Upper lobe of right lung (tissue), 1 donor: ENCODE results near the gene ACAT2. TPM values are rescaled to one million over a fixed set of nuclear protein-coding genes. Genes with fewer than 3 reads are reported as not detected.
A peak's percentile ranks its signal among the peaks of the same experiment; 100 is the strongest.
"Not testable (repeated sequence)": the region's sequence is repeated elsewhere in the genome, so short reads cannot be mapped to it uniquely, and the experiment has no call there.

ENCODE experiments used
- ATAC-seq: fragments of 200-7000 bp; cut with Tn5 transposase; one replicate; pipeline ENCODE4 v1.9.1; 2020; ENCODE audit warnings: mild to moderate bottlenecking, moderate library complexity
- DNase-seq: peaks from one replicate; pipeline ENCODE4 v3.0.0-alpha.2; 2020
- H3K27ac ChIP-seq: fragments of 200-600 bp; one replicate; pipeline ENCODE4 v1.8.0; 2022
- H3K27me3 ChIP-seq: fragments of 200-600 bp; one replicate; pipeline ENCODE4 v1.8.0; 2022; ENCODE audit warnings: mild to moderate bottlenecking
- H3K36me3 ChIP-seq: fragments of 200-600 bp; one replicate; pipeline ENCODE4 v1.8.0; 2022
- H3K4me1 ChIP-seq: fragments of 200-600 bp; one replicate; pipeline ENCODE4 v1.8.0; 2022
- H3K4me3 ChIP-seq: fragments of 200-600 bp; one replicate; pipeline ENCODE4 v1.8.0; 2022; ENCODE audit warnings: mild to moderate bottlenecking
- H3K9me3 ChIP-seq: fragments of 200-600 bp; one replicate; pipeline ENCODE4 v1.8.0; 2022
- intact Hi-C: fragments of 100-400 bp; cut with DNase I; formaldehyde crosslinking; loops from one replicate; pipeline ENCODE4 v1.11.0; 2022
- total RNA-seq: library from RNA; stranded (reverse); fragmentation: NEBNext Ultra II Directional; extraction: Animal tissue kit (Norgen Biotek cat#: 25700); gene quantifications from one replicate; pipeline ENCODE4 v1.2.1, GENCODE V29; 2021
- TF ChIP-seq, protein P1 (sequence below): fragments of 200-600 bp; IDR thresholded peaks from one replicate; pipeline ENCODE4 v1.8.0; 2022; ENCODE audit warnings: antibody characterized with exemption
- donor health status: DM: no; HTN: yes; CAD: no; lungs with severe emphysema.

The ACAT2 gene
- total RNA-seq, 1 donor from 2014 or later = 52.6 TPM

DNA sequence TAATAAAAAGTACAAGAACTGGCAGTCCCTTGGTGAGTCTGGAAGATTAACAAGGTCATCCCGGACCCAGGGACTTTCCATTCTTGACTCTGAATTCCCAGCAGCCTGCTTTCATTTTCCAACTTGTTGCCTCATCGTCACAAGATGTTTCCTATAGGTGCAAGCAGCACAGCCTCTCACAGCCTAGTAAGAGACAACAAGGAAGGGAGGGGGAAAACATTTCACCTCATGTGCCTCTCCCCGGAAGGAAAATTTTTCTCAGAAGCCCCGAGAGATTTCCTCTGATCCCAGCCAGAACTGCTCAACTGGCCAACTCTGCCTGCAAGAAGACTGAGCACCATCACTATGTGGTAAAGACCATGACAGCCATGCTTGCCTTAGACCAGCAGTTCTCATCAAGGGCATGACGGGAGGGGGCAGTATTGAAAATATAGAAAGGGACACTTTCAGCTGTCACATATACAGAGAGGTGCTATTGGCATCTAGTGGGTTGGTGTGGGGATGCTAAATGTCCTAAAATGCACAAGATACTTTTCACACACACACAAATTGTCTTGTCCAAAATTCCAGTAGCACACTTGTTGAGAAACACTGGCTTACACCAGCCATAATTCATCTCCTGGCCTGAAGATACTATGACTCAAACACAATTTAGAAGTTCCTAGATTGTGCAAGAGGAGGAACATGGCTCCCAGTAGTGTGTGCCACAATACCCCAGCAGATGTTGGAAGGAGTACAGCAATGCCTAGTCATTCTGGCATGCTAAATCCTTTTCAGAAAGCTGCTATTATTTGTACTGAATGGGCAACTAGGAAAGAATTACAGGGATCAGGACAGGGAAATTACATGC lies 45.4 kb upstream of the ACAT2 start:
- peak; percentile 87 for ATAC-seq
- Histone ChIP-seq H3K9me3 (no peaks in the 10 kb centered on the region), H3K36me3 (no peaks in the 10 kb centered on the region), H3K27me3 (no peaks in the 10 kb centered on the region), H3K4me1 (peaks cover 26% of the 10 kb centered on the region), H3K27ac (peak overlapping the region; percentile 71), H3K4me3 (no peak overlapping the region)
- no peak for DNase-seq
- TF ChIP-seq, protein P1, sequence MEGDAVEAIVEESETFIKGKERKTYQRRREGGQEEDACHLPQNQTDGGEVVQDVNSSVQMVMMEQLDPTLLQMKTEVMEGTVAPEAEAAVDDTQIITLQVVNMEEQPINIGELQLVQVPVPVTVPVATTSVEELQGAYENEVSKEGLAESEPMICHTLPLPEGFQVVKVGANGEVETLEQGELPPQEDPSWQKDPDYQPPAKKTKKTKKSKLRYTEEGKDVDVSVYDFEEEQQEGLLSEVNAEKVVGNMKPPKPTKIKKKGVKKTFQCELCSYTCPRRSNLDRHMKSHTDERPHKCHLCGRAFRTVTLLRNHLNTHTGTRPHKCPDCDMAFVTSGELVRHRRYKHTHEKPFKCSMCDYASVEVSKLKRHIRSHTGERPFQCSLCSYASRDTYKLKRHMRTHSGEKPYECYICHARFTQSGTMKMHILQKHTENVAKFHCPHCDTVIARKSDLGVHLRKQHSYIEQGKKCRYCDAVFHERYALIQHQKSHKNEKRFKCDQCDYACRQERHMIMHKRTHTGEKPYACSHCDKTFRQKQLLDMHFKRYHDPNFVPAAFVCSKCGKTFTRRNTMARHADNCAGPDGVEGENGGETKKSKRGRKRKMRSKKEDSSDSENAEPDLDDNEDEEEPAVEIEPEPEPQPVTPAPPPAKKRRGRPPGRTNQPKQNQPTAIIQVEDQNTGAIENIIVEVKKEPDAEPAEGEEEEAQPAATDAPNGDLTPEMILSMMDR = no peak
- intact Hi-C loops = no loop called here

DNA sequence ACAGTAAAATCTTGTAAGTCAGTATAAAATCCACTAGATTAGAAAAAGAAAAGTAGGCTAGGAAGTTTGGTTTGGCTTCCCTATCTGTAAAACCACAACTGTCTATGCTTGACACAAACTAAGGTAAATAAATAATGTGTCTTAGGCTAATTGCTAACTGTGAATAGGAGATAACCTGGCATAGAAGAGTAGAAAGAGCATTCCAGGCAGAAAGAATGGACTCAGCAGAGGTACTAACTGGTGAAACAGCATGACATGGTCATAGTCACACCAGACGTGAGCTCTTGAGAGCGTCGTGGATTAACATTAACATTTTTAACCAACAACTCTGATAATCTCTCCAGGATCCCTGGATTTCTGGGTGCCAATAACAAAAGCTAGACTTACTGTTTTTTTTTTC lies 43.2 kb upstream of the ACAT2 start:
- Histone ChIP-seq H3K36me3 (no peaks in the 10 kb centered on the region), H3K4me1 (peaks cover 26% of the 10 kb centered on the region), H3K27ac (no peak overlapping the region), H3K9me3 (no peaks in the 10 kb centered on the region), H3K27me3 (no peaks in the 10 kb centered on the region), H3K4me3 (no peak overlapping the region)
- intact Hi-C loops = no loop called here
- TF ChIP-seq, protein P1 = no peak
- ATAC-seq (no peak), DNase-seq (no peak)

DNA sequence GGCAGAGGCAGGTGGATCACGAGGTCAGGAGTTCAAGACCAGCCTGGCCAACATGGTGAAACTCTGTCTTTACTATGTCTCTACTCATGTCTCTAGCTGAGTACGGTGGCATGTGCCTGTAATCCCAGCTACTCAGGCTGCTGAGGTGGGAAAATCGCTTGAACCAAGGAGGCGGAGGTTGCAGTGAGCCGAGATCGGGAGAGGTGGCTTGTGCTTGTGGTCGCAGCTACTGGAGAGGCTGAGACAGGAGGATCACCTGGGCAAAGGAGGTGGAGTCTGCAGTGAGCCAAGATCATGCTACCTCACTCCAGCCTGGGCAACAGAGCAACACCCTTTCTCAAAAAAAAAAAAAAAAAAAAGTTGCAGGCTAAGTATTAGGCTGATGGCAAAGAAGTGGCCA lies 42.6 kb upstream of the ACAT2 start:
- H3K9me3 ChIP-seq = no peaks in the 10 kb centered on the region
- no peaks in the 10 kb centered on the region for H3K36me3 ChIP-seq
- DNase-seq = no peak
- ATAC-seq = no peak
- H3K4me1 ChIP-seq = peaks cover 26% of the 10 kb centered on the region
- intact Hi-C loops = no loop called here
- H3K27me3 ChIP-seq = no peaks in the 10 kb centered on the region
- no peak overlapping the region for H3K4me3 ChIP-seq
- TF ChIP-seq, protein P1 = no peak
- H3K27ac ChIP-seq = no peak overlapping the region

DNA sequence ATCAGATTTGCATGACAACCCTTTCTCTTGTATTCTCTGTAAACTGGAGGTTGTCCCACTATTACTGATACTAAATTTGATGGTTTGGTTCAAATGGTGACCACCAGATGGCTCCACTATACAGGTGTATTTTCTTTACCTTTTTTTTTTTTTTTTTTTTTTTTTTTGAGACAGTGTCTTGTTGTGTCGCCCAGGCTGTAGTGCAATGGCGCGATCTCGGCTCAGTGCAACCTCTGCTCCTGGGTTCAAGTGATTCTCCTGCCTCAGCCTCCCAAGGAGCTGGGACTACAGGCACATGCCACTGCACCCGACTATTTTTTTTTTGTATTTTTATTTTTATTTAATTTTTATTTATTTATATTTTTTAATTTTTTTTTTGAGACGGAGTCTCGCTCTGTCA lies 41.1 kb upstream of the ACAT2 start:
- Histone ChIP-seq H3K4me3 (no peak overlapping the region), H3K9me3 (no peaks in the 10 kb centered on the region), H3K36me3 (no peaks in the 10 kb centered on the region), H3K4me1 (peaks cover 16% of the 10 kb centered on the region), H3K27ac (no peak overlapping the region), H3K27me3 (no peaks in the 10 kb centered on the region)
- ATAC-seq (peak; percentile 54), DNase-seq (no peak)
- intact Hi-C loops = no loop called here
- TF ChIP-seq, protein P1 = peak; percentile 52

DNA sequence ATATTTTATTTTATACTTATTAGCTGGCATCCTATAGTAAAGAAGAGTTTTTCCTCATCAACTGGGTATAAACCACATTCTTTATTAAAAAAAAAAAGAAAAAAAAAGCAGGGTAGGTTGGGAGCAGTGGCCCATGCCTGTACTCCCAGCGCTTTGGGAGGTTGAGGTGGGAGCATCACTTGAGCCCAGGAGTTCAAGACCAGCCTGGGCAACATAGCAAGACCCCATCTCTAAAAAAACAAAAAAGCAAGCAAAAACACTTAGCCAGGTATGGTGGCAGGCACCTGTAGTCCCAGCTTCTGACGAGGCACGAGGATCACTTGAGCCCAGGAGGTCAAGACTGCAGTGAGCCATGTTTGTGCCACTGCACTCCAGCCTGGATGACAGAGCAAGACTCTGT lies 39.9 kb upstream of the ACAT2 start:
- H3K36me3 ChIP-seq, H3K4me3 ChIP-seq, DNase-seq, H3K4me1 ChIP-seq, H3K9me3 ChIP-seq, intact Hi-C loops, H3K27me3 ChIP-seq, ATAC-seq, H3K27ac ChIP-seq: not testable (repeated sequence)

DNA sequence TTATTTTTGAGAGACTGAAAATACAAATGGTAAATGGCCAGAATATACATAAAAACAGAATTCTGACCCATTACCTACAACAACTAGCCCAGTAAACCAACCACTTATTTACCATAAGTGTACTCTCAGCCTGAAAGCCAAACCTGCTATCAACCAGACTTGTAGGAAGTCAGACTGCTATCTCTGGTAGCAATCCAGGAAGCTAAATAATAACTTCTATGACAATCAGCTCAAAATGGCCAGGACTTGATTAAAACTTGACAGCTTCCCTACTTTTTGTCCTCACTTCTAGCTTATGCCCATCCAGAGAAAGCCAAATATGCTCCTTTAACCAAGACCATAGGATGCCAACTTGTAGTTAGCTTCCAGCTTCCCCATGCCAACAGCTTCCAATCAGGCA lies 39.2 kb upstream of the ACAT2 start:
- H3K9me3 ChIP-seq = no peaks in the 10 kb centered on the region
- H3K36me3 ChIP-seq = no peaks in the 10 kb centered on the region
- no peak for DNase-seq
- no peak for ATAC-seq
- no peaks in the 10 kb centered on the region for H3K4me1 ChIP-seq
- TF ChIP-seq, protein P1 = no peak
- H3K27ac ChIP-seq = no peak overlapping the region
- no peak overlapping the region for H3K4me3 ChIP-seq
- H3K27me3 ChIP-seq = no peaks in the 10 kb centered on the region
- intact Hi-C loops = no loop called here
